GM12864 (cell line): ENCODE data around the gene MIPOL1.

Experiments used
- DNase-seq: peaks from one replicate; pipeline ENCODE4 v3.0.0-alpha.2; 2011; ENCODE audit warnings: low read depth
- H3K4me3 ChIP-seq: 2 replicates; pipeline ENCODE4 v1.5.1; 2011; ENCODE audit warnings: mild to moderate bottlenecking, low read depth, low read length, control low read depth
- CTCF ChIP-seq: IDR thresholded peaks from 2 replicates; pipeline ENCODE4 v1.5.1; 2011; ENCODE audit warnings: low read depth, mild to moderate bottlenecking, moderate library complexity, low read length, control low read depth, inconsistent platforms; ENCODE audit errors: missing control alignments

Gene MIPOL1

GRCh38 chr14:37241198-37241597 lies 43.5 kb downstream of the MIPOL1 start:
- DNase-seq: no peak
- no peak for TF ChIP-seq CTCF

GRCh38 chr14:37246427-37246829 lies 48.7 kb downstream of the MIPOL1 start:
- no peak overlapping the region for H3K4me3 ChIP-seq
- no peak for DNase-seq
- TF ChIP-seq CTCF: peak; percentile 50

More at GRCh38 chr14:37241198-37241597, 43.5 kb downstream of the MIPOL1 start:
- no peak overlapping the region for H3K4me3 ChIP-seq

- DNase-seq: no peak
- no peak overlapping the region for H3K4me3 ChIP-seq
- no peak for TF ChIP-seq CTCF
Measured at GRCh38 chr14:37247791-37248461, 50.2 kb downstream of the MIPOL1 start.

- DNase-seq: no peak
- TF ChIP-seq CTCF: no peak
- H3K4me3 ChIP-seq: no peak overlapping the region
Measured at GRCh38 chr14:37251775-37252174, 54.0 kb downstream of the MIPOL1 start.

- no peak overlapping the region for H3K4me3 ChIP-seq
- no peak for TF ChIP-seq CTCF
- DNase-seq: no peak
Measured at GRCh38 chr14:37252434-37252833, 54.7 kb downstream of the MIPOL1 start.

GRCh38 chr14:37253905-37254304 lies 56.2 kb downstream of the MIPOL1 start:
- no peak for DNase-seq
- no peak overlapping the region for H3K4me3 ChIP-seq
- no peak for TF ChIP-seq CTCF

- DNase-seq: no peak
- TF ChIP-seq CTCF: no peak
- no peak overlapping the region for H3K4me3 ChIP-seq
Measured at GRCh38 chr14:37254411-37254947, 56.7 kb downstream of the MIPOL1 start.
